GM19099 (cell line): Measurements from ENCODE around the gene SMIM36.

Experiments
- POLR2A ChIP-seq: IDR thresholded peaks from 3 replicates; pipeline ENCODE4 v1.6.1; 2011; ENCODE audit warnings: low read depth; ENCODE audit not compliant: insufficient read length; ENCODE audit errors: extremely low read depth

SMIM36 gene

DNA sequence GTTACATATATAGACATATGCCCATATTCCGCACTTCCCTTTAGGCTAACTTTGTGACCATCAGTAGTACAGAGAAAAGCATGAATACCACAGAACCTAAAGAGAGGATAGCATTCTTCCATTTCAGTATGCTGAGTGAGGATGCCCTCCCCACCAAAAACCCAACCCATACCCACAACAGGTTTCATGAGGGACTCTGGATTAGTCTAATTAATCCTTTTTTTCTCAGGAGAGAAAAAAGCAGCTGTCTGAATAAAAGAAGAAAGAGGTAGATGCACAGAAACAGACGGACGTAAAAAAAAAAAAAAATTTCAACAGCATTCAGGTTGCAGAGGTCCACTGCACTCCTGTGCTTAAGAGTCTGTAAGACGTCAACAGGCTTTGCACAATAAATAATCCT, 96.3 kb downstream of the SMIM36 start:
- TF ChIP-seq POLR2A = no peak

DNA sequence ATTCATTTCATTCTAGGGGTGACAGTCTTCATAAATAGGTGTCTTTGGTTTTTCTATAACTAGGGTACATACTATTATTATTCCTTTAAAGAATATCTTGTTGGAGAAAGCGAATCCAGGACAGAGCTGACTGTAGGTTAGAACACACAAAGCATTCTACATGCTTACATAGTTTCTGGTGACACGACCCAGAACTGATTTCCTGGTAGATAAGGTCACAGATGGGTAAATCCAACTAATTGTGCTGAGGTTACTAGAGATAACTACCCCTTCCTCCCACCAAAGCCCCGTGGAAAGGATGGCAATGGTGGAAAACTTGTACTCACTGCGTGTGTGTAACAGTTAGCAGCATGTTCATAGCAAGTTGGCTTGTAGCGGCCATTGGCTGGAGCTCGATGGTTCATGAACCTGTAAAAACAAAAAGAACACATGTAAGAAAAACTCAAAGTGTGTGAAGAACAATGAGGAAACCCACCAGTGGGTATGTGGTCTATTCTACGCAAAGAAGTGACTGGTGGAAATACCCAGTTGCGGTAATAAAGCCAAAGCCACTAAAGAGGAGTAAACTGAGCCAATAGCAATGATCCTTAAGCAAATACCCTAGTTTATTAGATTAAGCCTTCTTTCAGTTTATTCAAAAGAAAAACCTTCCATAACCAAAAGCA, 97.3 kb downstream of the SMIM36 start:
- no peak for TF ChIP-seq POLR2A

DNA sequence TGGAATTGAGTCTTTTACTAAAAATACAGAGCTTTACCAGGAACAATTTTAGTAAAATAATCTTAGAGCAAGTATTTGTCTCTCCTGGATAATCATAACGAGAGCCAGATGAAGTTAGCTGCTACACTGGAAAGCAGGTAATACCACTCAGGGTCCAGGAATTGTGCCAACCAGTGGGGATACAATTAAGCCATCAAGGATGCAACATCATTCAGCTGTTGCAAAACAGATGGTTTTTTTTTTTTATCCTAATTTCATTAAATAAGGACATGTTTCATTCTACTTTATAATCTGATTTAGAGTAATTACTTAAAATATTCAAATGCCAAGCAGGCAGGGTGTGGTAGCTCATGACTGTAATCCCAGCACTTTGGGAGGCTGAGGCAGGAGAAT, 99.8 kb downstream of the SMIM36 start:
- TF ChIP-seq POLR2A = no peak

GRCh38 chr17:55410722-55411462, 100.4 kb downstream of the SMIM36 start:
- TF ChIP-seq POLR2A = no peak

- no peak for TF ChIP-seq POLR2A
These were observed 102.0 kb downstream of the SMIM36 start for GRCh38 chr17:55409030-55409800.

DNA sequence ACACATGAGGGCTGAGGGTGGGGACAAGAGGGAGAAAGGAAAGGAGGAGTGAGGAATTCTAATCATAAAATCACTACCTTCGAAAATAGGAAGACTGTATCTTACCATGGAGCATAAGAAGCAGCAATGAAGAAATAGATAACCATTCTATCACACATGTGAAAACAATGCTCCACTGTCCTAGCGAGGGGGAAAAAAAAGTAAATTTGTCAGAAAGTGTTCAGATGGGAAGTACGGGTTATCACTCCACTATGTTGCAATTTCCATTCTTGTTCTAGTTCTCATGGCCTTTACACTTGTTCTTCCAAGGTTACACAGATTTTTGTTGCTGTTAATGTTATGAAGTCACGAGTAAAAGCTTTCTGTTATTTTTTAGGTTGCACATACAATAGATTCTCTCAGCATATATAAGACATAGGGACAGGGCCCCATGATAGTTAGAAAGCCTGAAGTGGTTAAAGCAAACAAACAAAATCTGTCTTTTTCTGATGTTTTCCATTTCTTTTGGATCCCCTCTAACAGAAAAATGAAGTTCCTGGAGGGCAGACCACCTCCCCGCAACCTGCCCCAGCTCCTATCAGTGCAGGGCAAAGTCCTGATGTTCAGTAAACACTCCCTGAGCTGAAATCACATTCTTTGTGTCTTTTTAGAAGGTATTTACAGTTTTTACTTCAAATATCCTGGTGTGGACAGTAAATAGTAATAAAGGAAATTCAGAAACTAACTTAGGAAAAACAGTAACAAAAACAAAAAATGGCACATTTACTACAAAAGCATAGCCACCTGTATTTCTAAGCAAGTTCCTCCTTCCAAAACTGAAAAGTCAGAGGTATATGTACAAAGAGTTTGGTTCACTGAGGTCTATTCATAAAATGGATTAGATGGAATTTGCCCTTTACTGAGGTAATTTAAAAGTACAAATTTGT, 103.3 kb downstream of the SMIM36 start:
- no peak for TF ChIP-seq POLR2A

DNA sequence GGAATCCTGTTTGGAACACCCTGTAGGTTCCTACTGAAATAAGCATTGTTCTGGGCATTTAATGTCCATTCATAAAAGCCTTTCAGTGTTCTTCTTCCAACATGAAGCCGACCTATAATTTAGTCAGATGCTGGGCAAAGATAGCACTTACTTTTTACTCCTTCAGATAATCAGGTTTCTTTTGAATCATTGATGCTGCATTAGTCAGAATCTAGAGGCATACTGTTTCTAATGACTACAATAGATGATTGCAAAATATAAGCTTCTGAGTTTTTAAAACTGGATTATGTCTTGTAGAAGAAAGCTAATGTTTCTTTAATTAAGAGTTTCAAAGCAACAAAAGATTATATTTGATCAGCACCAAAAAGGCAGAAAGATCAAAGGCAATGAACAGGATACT, 105.7 kb downstream of the SMIM36 start:
- TF ChIP-seq POLR2A = no peak

GRCh38 chr17:55402374-55402773, 108.9 kb downstream of the SMIM36 start:
- no peak for TF ChIP-seq POLR2A
